ENCODE measurements around the gene DNM2.
"Not testable (repeated sequence)": the region's sequence is repeated elsewhere in the genome, so short reads cannot be mapped to it uniquely, and the experiment has no call there.

GRCh38 chr19:10758050-10758449 lies 40.2 kb downstream of the DNM2 start:
- not testable (repeated sequence) for TF ChIP-seq POLR2A (IDR thresholded peaks at IDR 0.05; ENCODE audit: low read length); CHD2 (IDR thresholded peaks at IDR 0.05; ENCODE audit: low read length, partially characterized antibody); MYC (IDR thresholded peaks at IDR 0.05; ENCODE audit: borderline replicate concordance, low read length); CEBPB (IDR thresholded peaks at IDR 0.05); CTCF (IDR thresholded peaks at IDR 0.05); TP53 (CRISPR knock-in tag; IDR thresholded peaks at IDR 0.05); ZNF302 (CRISPR knock-in tag; IDR thresholded peaks at IDR 0.05); BHLHE40 (IDR thresholded peaks at IDR 0.05; ENCODE audit: low read depth, low read length); CHD4 (IDR thresholded peaks at IDR 0.05; ENCODE audit: borderline replicate concordance); PBX3 (IDR thresholded peaks at IDR 0.05)
- TF ChIP-seq, protein P1, sequence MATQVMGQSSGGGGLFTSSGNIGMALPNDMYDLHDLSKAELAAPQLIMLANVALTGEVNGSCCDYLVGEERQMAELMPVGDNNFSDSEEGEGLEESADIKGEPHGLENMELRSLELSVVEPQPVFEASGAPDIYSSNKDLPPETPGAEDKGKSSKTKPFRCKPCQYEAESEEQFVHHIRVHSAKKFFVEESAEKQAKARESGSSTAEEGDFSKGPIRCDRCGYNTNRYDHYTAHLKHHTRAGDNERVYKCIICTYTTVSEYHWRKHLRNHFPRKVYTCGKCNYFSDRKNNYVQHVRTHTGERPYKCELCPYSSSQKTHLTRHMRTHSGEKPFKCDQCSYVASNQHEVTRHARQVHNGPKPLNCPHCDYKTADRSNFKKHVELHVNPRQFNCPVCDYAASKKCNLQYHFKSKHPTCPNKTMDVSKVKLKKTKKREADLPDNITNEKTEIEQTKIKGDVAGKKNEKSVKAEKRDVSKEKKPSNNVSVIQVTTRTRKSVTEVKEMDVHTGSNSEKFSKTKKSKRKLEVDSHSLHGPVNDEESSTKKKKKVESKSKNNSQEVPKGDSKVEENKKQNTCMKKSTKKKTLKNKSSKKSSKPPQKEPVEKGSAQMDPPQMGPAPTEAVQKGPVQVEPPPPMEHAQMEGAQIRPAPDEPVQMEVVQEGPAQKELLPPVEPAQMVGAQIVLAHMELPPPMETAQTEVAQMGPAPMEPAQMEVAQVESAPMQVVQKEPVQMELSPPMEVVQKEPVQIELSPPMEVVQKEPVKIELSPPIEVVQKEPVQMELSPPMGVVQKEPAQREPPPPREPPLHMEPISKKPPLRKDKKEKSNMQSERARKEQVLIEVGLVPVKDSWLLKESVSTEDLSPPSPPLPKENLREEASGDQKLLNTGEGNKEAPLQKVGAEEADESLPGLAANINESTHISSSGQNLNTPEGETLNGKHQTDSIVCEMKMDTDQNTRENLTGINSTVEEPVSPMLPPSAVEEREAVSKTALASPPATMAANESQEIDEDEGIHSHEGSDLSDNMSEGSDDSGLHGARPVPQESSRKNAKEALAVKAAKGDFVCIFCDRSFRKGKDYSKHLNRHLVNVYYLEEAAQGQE (IDR thresholded peaks at IDR 0.05) = not testable (repeated sequence)
